Measurements from ENCODE around the gene PTGR2. TPM values are rescaled to one million over a fixed set of nuclear protein-coding genes. Genes with fewer than 3 reads are reported as not detected.

The PTGR2 gene
- total and polyA plus RNA-seq, 4 donors = 4.2 to 9.5 (median 7.9) TPM

GRCh38 chr14:73814153-73814552, 37.5 kb upstream of the PTGR2 start:
- Histone ChIP-seq H3K27me3 (ENCODE audit: control insufficient read depth in 4 of 4, insufficient read depth in 4 of 4, low read length in 3 of 4) (no peaks in the 10 kb centered on the region), H3K27ac (ENCODE audit: low read depth in 1 of 2, low read length in 2 of 2) (no peak overlapping the region), H3K9me3 (ENCODE audit: control insufficient read depth in 4 of 4, low read length in 3 of 4) (no peaks in the 10 kb centered on the region), H3K9ac (ENCODE audit: low read depth in 1 of 2, low read length in 2 of 2) (no peak overlapping the region), H3K36me3 (ENCODE audit: control insufficient read depth in 4 of 4, insufficient read depth in 3 of 4, low read depth in 1 of 4, low read length in 3 of 4) (no peaks in the 10 kb centered on the region), H3K4me3 (ENCODE audit: low read depth in 1 of 3, low read length in 3 of 3) (no peak overlapping the region), H3K4me1 (ENCODE audit: control insufficient read depth in 4 of 4, insufficient read depth in 4 of 4, low read length in 3 of 4) (no peaks in the 10 kb centered on the region)
- 64% methylated on average over 4 of the region's 4 CpGs for WGBS
- DNase-seq (ENCODE audit: low spot score) = no peak
- TF ChIP-seq EGR1 (IDR thresholded peaks at IDR 0.05; ENCODE audit: low read depth in 2 of 2) (no peak), MAX (IDR thresholded peaks at IDR 0.05) (no peak), ATF3 (IDR thresholded peaks at IDR 0.05) (no peak), HNF4A (conservative IDR thresholded peaks at IDR 0.05) (no peak), GABPA (IDR thresholded peaks at IDR 0.05 in 1 of 2, conservative IDR thresholded peaks at IDR 0.05 in 1 of 2) (no peak), RXRA (IDR thresholded peaks at IDR 0.05) (no peak), FOXA1 (IDR thresholded peaks at IDR 0.05) (no peak)

- Histone ChIP-seq H3K27me3 (ENCODE audit: control insufficient read depth in 4 of 4, insufficient read depth in 4 of 4, low read length in 3 of 4) (no peaks in the 10 kb centered on the region), H3K4me3 (ENCODE audit: low read depth in 1 of 3, low read length in 3 of 3) (no peak overlapping the region), H3K27ac (ENCODE audit: low read depth in 1 of 2, low read length in 2 of 2) (no peak overlapping the region), H3K9ac (ENCODE audit: low read depth in 1 of 2, low read length in 2 of 2) (no peak overlapping the region), H3K9me3 (ENCODE audit: control insufficient read depth in 4 of 4, low read length in 3 of 4) (no peaks in the 10 kb centered on the region), H3K36me3 (ENCODE audit: control insufficient read depth in 4 of 4, insufficient read depth in 3 of 4, low read depth in 1 of 4, low read length in 3 of 4) (no peaks in the 10 kb centered on the region), H3K4me1 (ENCODE audit: control insufficient read depth in 4 of 4, insufficient read depth in 4 of 4, low read length in 3 of 4) (no peaks in the 10 kb centered on the region)
- TF ChIP-seq RAD21 (IDR thresholded peaks at IDR 0.05) (no peak), REST (IDR thresholded peaks at IDR 0.05) (no peak), HNF4G (IDR thresholded peaks at IDR 0.05) (no peak), TAF1 (conservative IDR thresholded peaks at IDR 0.05) (no peak), ZBTB33 (IDR thresholded peaks at IDR 0.05) (no peak), SP1 (IDR thresholded peaks at IDR 0.05) (no peak)
- DNase-seq (ENCODE audit: low spot score) = no peak
- 92% methylated on average over 4 of the region's 5 CpGs for WGBS
These were observed 35.8 kb upstream of the PTGR2 start for GRCh38 chr14:73815849-73816248.

- no peak for DNase-seq (ENCODE audit: low spot score)
- Histone ChIP-seq H3K9me3 (ENCODE audit: control insufficient read depth in 4 of 4, low read length in 3 of 4) (no peaks in the 10 kb centered on the region), H3K4me3 (ENCODE audit: low read depth in 1 of 3, low read length in 3 of 3) (no peak overlapping the region), H3K27me3 (ENCODE audit: control insufficient read depth in 4 of 4, insufficient read depth in 4 of 4, low read length in 3 of 4) (no peaks in the 10 kb centered on the region), H3K27ac (ENCODE audit: low read depth in 1 of 2, low read length in 2 of 2) (no peak overlapping the region), H3K36me3 (ENCODE audit: control insufficient read depth in 4 of 4, insufficient read depth in 3 of 4, low read depth in 1 of 4, low read length in 3 of 4) (no peaks in the 10 kb centered on the region), H3K9ac (ENCODE audit: low read depth in 1 of 2, low read length in 2 of 2) (no peak overlapping the region), H3K4me1 (ENCODE audit: control insufficient read depth in 4 of 4, insufficient read depth in 4 of 4, low read length in 3 of 4) (no peaks in the 10 kb centered on the region)
- WGBS = 89% methylated on average over 4 of the region's 4 CpGs
- no peak for TF ChIP-seq REST (IDR thresholded peaks at IDR 0.05)
- no peak for TF ChIP-seq JUND (IDR thresholded peaks at IDR 0.05)
- TF ChIP-seq NR2F2 (IDR thresholded peaks at IDR 0.05) = no peak
- no peak for TF ChIP-seq HNF4A (conservative IDR thresholded peaks at IDR 0.05)
- TF ChIP-seq HNF4G (IDR thresholded peaks at IDR 0.05) = no peak
- no peak for TF ChIP-seq EGR1 (IDR thresholded peaks at IDR 0.05; ENCODE audit: low read depth in 2 of 2)
- no peak for TF ChIP-seq CTCF (IDR thresholded peaks at IDR 0.05; ENCODE audit: low read depth, low read length, missing input control)
These were observed 35.2 kb upstream of the PTGR2 start for GRCh38 chr14:73816393-73816816.
